Keratinocyte (primary cell): ENCODE measurements around the gene CDK13. TPM values are rescaled to one million over a fixed set of nuclear protein-coding genes. Genes with fewer than 3 reads are reported as not detected.

Source experiments
- DNase-seq: peaks from one replicate; pipeline ENCODE4 v3.0.0-alpha.2; 2011; ENCODE audit warnings: low read depth, missing footprints, low spot score
- FAIRE-seq: peaks from 2 replicates; lab custom pipeline; 2011; peaks lifted over from hg19 to GRCh38; lab: Jason Lieb, UNC
- H2AFZ ChIP-seq: 2 replicates; pipeline ENCODE4 v1.6.0; 2012; ENCODE audit warnings: low read length, control low read depth, inconsistent platforms; ENCODE audit not compliant: control insufficient read depth
- H3K27ac ChIP-seq: 2 replicates; pipeline ENCODE4 v1.5.1; 2011; ENCODE audit warnings: low read length; ENCODE audit not compliant: control insufficient read depth, insufficient read depth
- H3K27me3 ChIP-seq: 3 replicates; pipeline ENCODE4 v1.6.0; 2011; ENCODE audit warnings: low read length; ENCODE audit not compliant: control insufficient read depth, insufficient read depth; ENCODE audit errors: extremely low read depth
- H3K36me3 ChIP-seq, 2 experiments: 2 replicates in 1 of 2; 3 replicates in 1 of 2; pipeline ENCODE4 v1.5.1; 2011; ENCODE audit warnings: low read length in 2 of 2, mild to moderate bottlenecking in 1 of 2; ENCODE audit not compliant: control insufficient read depth in 2 of 2, insufficient read depth in 2 of 2; ENCODE audit errors: extremely low read depth in 1 of 2
- H3K4me1 ChIP-seq: 3 replicates; pipeline ENCODE4 v1.5.1; 2011; ENCODE audit warnings: low read length; ENCODE audit not compliant: control insufficient read depth, insufficient read depth; ENCODE audit errors: extremely low read depth
- H3K4me2 ChIP-seq: 3 replicates; pipeline ENCODE4 v1.6.0; 2011; ENCODE audit warnings: low read depth, low read length; ENCODE audit not compliant: control insufficient read depth, insufficient read depth; ENCODE audit errors: extremely low read depth
- H3K4me3 ChIP-seq, 3 experiments: fragments of 200-600 bp in 1 of 3; sonication (generic) in 1 of 3; 2 replicates in 2 of 3; 3 replicates in 1 of 3; pipeline ENCODE4 v1.5.1; 2011 to 2016; ENCODE audit warnings: low read length in 3 of 3, mild to moderate bottlenecking in 3 of 3, control low read depth in 2 of 3, inconsistent platforms in 1 of 3, low read depth in 1 of 3, mixed read lengths in 1 of 3, mixed run types in 1 of 3, moderate library complexity in 1 of 3; ENCODE audit not compliant: control insufficient read depth in 2 of 3, insufficient read depth in 2 of 3; ENCODE audit errors: extremely low read depth in 1 of 3
- H3K79me2 ChIP-seq: 2 replicates; pipeline ENCODE4 v1.6.0; 2012; ENCODE audit warnings: low read length; ENCODE audit not compliant: control insufficient read depth, insufficient read depth
- H3K9ac ChIP-seq: 3 replicates; pipeline ENCODE4 v1.6.0; 2011; ENCODE audit warnings: low read length; ENCODE audit not compliant: control insufficient read depth, insufficient read depth; ENCODE audit errors: extremely low read depth
- H3K9me1 ChIP-seq: 3 replicates; pipeline ENCODE4 v1.6.0; 2011; ENCODE audit warnings: low read length; ENCODE audit not compliant: control insufficient read depth, insufficient read depth; ENCODE audit errors: extremely low read depth
- H3K9me3 ChIP-seq: 2 replicates; pipeline ENCODE4 v1.5.1; 2012; ENCODE audit warnings: low read depth, low read length; ENCODE audit not compliant: control insufficient read depth
- H4K20me1 ChIP-seq: 3 replicates; pipeline ENCODE4 v1.6.0; 2011; ENCODE audit warnings: low read length; ENCODE audit not compliant: control insufficient read depth, insufficient read depth; ENCODE audit errors: extremely low read depth
- EZH2 ChIP-seq: IDR thresholded peaks from one replicate; pipeline ENCODE4 v1.6.1; 2012; ENCODE audit warnings: inconsistent platforms, mild to moderate bottlenecking, low read length, moderate library complexity
- dilution Hi-C: fragments of 300-500 bp; cut with MboI; formaldehyde crosslinking; loops from one replicate; pipeline ENCODE4 v1.7.0; 2020; ENCODE audit warnings: low sequenced_read_pairs; ENCODE audit not compliant: extremely low pct_ligation_motif_present
- polyA plus RNA-seq, 5 experiments: library from polyadenylated mRNA; depleted of rRNA in 3 of 5; stranded (reverse) in 3 of 5; stranded (forward) in 1 of 5; unstranded in 1 of 5; fragments of >200 nt; gene quantifications; 1 replicate in 1 of 5; 2 replicates in 3 of 5; 3 replicates in 1 of 5; pipeline versions ENCODE4 v1.2.1 to v1.2.3, GENCODE V29; 2011 to 2012; ENCODE audit warnings: missing spikeins in 2 of 5, low read depth in 1 of 5, low replicate concordance in 1 of 5
- TF ChIP-seq, protein P1 (sequence below), 3 experiments: IDR thresholded peaks in 1 of 3; conservative IDR thresholded peaks in 1 of 3; optimal IDR thresholded peaks in 1 of 3; 2 replicates in 2 of 3; 3 replicates in 1 of 3; pipeline versions ENCODE3 to v1.5.1; 2011; ENCODE audit warnings: low read length in 3 of 3, mild to moderate bottlenecking in 3 of 3, moderate library complexity in 2 of 3, control low read depth in 1 of 3, inconsistent platforms in 1 of 3; ENCODE audit not compliant: insufficient read depth in 2 of 3; ENCODE audit errors: extremely low read depth in 1 of 3

CDK13 gene
- polyA plus RNA-seq, 1 donor (not counting 4 experiments of a cell fraction or from before 2014, with no cell fraction given), result 25.4 TPM

DNA sequence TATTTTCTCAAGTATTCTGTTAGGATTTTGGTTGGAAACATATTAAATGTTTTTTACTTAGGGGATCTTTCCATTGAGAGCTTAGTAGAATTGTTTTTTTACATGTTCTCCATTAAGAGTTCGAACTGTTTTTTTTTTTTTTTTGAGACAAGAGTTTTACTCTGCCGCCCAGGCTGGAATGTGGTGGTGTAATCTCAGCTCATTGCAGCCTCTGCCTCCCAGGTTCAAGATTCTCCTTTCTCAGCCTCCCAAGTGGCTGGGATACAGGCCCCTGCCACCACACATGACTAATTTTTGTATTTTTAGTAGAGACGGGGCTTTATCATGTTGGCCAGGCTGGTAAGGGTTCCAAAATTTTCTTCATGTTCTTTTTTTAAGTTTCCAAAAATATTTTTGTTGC, 151.1 kb downstream of the CDK13 start:
- H3K9me1 ChIP-seq, result no peaks in the 10 kb centered on the region
- no peaks in the 10 kb centered on the region for H3K36me3 ChIP-seq
- no peaks in the 10 kb centered on the region for H3K79me2 ChIP-seq
- no peak overlapping the region for H2AFZ ChIP-seq
- DNase-seq (no peak), FAIRE-seq (no peak)
- H3K27ac ChIP-seq, result no peak overlapping the region
- H3K27me3 ChIP-seq, result no peaks in the 10 kb centered on the region
- H3K4me1 ChIP-seq, result no peaks in the 10 kb centered on the region
- dilution Hi-C loops, result no loop called here
- no peak overlapping the region for H3K4me2 ChIP-seq
- no peaks in the 10 kb centered on the region for H3K9me3 ChIP-seq
- no peaks in the 10 kb centered on the region for H4K20me1 ChIP-seq
- H3K9ac ChIP-seq, result no peak overlapping the region
- H3K4me3 ChIP-seq, result no peak overlapping the region
- no peak for TF ChIP-seq EZH2

DNA sequence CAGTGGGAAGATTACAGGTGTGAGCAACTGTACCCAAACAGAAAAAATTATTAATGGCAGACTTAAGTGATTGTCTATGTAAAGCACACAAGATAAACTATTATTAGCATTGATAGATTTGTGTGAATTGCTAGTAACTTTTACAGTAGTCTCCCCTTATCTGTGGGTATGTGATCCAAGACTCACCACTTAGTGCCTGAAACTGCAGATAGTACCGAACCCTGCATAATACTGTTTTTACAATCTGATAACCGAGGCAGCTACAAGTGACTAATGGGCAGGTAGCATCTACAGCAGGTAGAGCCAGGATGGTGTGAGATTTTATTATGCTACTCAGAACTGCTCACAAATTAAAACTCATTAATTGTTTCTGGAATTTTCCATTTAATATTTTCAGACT, 152.8 kb downstream of the CDK13 start:
- no peaks in the 10 kb centered on the region for H4K20me1 ChIP-seq
- H3K9me3 ChIP-seq, result no peaks in the 10 kb centered on the region
- H3K79me2 ChIP-seq, result no peaks in the 10 kb centered on the region
- H3K9me1 ChIP-seq, result no peaks in the 10 kb centered on the region
- no peaks in the 10 kb centered on the region for H3K36me3 ChIP-seq
- no peaks in the 10 kb centered on the region for H3K27me3 ChIP-seq
- H3K27ac ChIP-seq, result no peak overlapping the region
- H3K4me3 ChIP-seq, result no peak overlapping the region
- no peaks in the 10 kb centered on the region for H3K4me1 ChIP-seq
- FAIRE-seq (no peak), DNase-seq (no peak)
- no peak for TF ChIP-seq EZH2
- TF ChIP-seq, protein P1, sequence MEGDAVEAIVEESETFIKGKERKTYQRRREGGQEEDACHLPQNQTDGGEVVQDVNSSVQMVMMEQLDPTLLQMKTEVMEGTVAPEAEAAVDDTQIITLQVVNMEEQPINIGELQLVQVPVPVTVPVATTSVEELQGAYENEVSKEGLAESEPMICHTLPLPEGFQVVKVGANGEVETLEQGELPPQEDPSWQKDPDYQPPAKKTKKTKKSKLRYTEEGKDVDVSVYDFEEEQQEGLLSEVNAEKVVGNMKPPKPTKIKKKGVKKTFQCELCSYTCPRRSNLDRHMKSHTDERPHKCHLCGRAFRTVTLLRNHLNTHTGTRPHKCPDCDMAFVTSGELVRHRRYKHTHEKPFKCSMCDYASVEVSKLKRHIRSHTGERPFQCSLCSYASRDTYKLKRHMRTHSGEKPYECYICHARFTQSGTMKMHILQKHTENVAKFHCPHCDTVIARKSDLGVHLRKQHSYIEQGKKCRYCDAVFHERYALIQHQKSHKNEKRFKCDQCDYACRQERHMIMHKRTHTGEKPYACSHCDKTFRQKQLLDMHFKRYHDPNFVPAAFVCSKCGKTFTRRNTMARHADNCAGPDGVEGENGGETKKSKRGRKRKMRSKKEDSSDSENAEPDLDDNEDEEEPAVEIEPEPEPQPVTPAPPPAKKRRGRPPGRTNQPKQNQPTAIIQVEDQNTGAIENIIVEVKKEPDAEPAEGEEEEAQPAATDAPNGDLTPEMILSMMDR (optimal IDR thresholded peaks at IDR 0.05 in 1 of 3, IDR thresholded peaks at IDR 0.05 in 1 of 3, conservative IDR thresholded peaks at IDR 0.05 in 1 of 3; ENCODE audit: extremely low read depth in 1 of 3, insufficient read depth in 2 of 3, low read length in 3 of 3), result no peak
- dilution Hi-C loops, result no loop called here
- no peak overlapping the region for H3K4me2 ChIP-seq
- no peak overlapping the region for H3K9ac ChIP-seq
- no peak overlapping the region for H2AFZ ChIP-seq

DNA sequence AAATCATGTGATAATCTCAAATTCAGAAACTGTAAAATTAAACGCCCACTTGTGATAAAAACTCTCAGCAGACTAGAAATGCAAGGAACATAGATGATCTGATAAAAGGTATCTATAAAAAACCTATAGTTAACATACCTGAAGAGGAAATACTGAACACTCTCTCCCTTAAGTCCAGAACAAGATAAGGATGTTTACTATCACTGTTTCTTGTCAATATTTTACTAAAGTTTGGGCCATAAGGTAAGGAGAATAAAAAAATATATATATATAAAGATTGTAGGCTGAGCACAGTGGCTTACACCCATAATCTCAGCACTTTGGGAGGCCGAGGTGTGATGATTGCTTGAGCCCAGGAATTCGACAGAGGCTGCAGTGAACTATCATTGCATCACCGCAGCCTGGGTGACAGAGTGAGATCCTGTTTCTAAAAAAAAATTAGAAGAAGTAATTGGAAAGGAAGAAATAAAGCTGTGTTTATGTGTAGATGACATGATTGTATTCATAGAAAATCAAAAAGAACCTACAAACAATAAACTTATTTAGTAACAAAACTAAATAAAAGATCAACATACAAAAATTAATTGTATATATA, 155.9 kb downstream of the CDK13 start:
- no peaks in the 10 kb centered on the region for H3K36me3 ChIP-seq
- no peak overlapping the region for H3K4me2 ChIP-seq
- no peaks in the 10 kb centered on the region for H4K20me1 ChIP-seq
- H3K27ac ChIP-seq, result no peak overlapping the region
- H3K79me2 ChIP-seq, result no peaks in the 10 kb centered on the region
- H3K4me3 ChIP-seq, result no peak overlapping the region
- no peak overlapping the region for H2AFZ ChIP-seq
- no peak for TF ChIP-seq EZH2
- TF ChIP-seq, protein P1 (optimal IDR thresholded peaks at IDR 0.05 in 1 of 3, IDR thresholded peaks at IDR 0.05 in 1 of 3, conservative IDR thresholded peaks at IDR 0.05 in 1 of 3; ENCODE audit: extremely low read depth in 1 of 3, insufficient read depth in 2 of 3, low read length in 3 of 3), result no peak
- H3K9me3 ChIP-seq, result no peaks in the 10 kb centered on the region
- no peak overlapping the region for H3K9ac ChIP-seq
- no peaks in the 10 kb centered on the region for H3K4me1 ChIP-seq
- H3K27me3 ChIP-seq, result no peaks in the 10 kb centered on the region
- H3K9me1 ChIP-seq, result no peaks in the 10 kb centered on the region
- dilution Hi-C loops, result no loop called here
- FAIRE-seq (no peak), DNase-seq (no peak)
